Posterior cingulate gyrus (tissue), 11 donors: ENCODE data around the gene ZNF813.
"Not testable (repeated sequence)": the region's sequence is repeated elsewhere in the genome, so short reads cannot be mapped to it uniquely, and the experiment has no call there.

ENCODE experiments used
- DNase-seq, 10 donors: peaks; one replicate each; pipeline versions ENCODE4 v3.0.0 to v3.0.0-alpha.2; 2020 to 2021; ENCODE audit warnings: mixed read lengths in 3 of 10
- intact Hi-C: fragments of 100-400 bp; cut with DNase I; formaldehyde crosslinking; loops from one replicate; pipeline ENCODE4 v1.15.1; 2023

The ZNF813 gene

DNA sequence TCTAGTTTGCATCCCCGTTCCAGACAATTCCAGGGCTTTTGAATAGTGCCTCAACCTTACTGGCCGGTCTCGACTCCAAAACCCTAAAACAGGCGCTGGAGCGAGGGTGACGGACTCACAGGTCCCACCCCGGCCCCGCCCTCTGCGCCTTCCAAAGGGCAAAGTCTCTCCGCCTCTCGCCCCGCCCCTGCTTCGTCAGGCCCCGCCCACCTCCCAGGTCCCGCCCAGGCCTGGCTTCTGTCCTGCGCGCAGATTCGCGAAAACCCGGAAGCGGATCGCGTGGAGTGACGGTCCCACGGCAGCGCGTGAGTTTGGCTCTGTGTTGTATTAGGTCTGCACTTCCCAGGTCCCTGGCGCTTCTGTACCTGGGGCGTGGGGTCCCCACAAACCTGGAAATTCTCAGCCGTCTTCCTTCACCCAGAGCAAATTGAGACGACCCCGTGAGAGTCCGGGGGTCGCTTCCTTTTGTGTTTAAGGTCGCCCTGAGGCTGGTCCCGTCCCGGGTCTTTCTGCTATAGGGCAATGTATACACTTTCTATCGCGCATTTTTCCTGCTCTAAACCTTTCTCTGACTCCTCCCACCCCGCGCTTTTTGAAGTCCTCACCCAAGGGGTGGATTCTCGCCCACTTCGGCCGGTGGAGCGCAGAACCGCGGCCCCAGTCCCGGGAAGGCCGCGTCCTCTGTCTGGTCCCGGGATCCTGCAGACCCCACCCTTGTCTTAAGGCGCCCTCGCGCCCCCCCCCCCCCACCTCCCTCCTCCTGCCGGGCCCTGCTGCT, at the start of gene ZNF813:
TSS of gene ZNF813 (plus strand) at position 249 of the 778 bp plus-strand sequence. CDS start 16,090 bp downstream, outside the sequence.
- DNase-seq = peak; percentile 80 to 99 (median 94)
- intact Hi-C loops = loop anchor here (1.0 to 2.0 kb wide), 3 partner anchors 37 to 71 kb away; partner anchors contain the start of gene ZNF761

- intact Hi-C loops, DNase-seq: not testable (repeated sequence)
Measured at GRCh38 chr19:53420520-53421315, 46.8 kb upstream of the ZNF813 start.

GRCh38 chr19:53422551-53422950, 45.0 kb upstream of the ZNF813 start:
- DNase-seq = no peak
- intact Hi-C loops = no loop called here

DNA sequence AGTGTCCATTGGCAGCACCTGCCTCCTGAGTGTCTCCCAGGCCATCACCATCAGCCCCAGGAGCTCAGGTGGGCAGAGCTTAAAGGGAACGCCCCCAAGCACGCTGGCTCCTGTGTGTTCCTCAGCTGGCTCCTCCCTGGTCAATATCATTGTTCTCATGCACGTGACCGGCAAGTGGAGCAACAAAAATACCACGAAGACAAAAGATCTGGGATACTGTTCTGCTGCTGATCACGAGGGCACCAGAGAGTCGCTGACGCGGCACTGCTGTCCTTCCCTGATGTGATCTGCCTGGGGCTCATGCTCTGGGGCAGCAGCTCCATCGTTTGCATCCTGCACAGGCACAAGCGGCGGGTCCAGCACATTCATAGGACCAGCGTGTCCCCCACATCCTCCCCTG, 44.5 kb upstream of the ZNF813 start:
- DNase-seq = peak in 4 of 10 donors; percentile 3 to 86 (median 50)
- intact Hi-C loops = not testable (repeated sequence)

DNA sequence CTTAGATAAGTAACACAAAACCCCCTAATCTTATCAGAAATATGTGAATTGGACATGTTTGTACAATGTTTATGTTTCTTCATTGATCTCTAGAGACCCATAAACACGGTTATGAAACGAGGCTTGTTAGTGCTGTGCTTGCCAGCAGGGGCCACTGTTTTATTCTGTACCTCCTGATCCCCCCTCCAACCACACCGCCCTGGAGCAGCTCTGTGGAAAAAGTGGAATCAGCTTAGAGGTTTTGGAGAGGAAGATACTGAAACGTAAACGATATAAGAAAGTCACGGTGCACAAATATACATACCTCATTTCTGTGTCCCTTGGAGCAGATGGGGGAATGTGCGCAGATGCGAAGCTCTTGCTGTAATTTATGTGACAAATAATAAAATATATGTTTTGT, 43.9 kb upstream of the ZNF813 start:
- intact Hi-C loops = loop anchor here (2.0 kb wide), 1 partner anchor 29 kb away; the partner anchor contains the start of gene ZNF765
- peak in 4 of 10 donors; percentile 17 to 84 (median 32) for DNase-seq

DNA sequence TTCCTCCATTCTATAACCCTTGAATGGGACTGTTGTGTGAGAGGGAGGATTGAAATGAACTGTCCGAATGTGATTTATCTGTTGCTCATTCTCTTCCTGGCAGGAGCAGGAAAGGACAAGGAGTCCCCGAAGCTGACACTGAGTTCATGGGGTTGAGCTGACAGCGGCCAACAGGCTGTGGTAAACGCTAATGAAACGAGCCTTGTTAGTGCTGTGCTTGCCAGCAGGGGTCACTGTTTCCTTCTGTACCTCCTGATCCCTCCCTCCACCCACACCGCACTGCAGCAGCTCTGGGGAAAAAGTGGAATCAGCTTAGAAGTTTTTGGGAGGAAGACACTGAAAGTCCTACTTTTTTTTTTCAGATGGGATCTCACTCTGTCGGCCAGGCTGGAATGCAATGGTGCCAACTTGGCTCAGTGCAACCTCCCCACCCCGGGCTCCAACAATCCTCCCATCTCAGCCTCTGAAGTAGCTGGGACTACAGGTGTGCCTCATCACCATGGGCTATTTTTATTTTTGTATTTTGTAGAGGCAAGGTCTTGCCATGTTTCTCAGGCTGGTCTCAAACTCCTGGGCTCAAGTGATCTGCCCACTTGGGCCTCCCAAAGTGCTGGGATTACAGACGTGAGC, 42.5 kb upstream of the ZNF813 start:
- intact Hi-C loops = loop anchor here (2.0 to 5.0 kb wide), 2 partner anchors 30 to 87 kb away; partner anchors contain the start of gene ZNF765
- peak; percentile 45 to 95 (median 76) for DNase-seq

- intact Hi-C loops = loop anchor here (2.0 kb wide), 1 partner anchor 35 kb away; the partner anchor contains the start of gene ZNF813
Measured at GRCh38 chr19:53431399-53432087, 36.0 kb upstream of the ZNF813 start, which contains the start of gene ZNF761. Gene ZNF761, plus strand, starts transcription at chr19:53431984. Its CDS starts 15,285 bp downstream, at chr19:53447269.

GRCh38 chr19:53432088-53432661, 35.4 kb upstream of the ZNF813 start:
- intact Hi-C loops = no loop called here
- DNase-seq = peak in 6 of 10 donors; percentile 15 to 88 (median 17)

More at GRCh38 chr19:53431399-53432087, 36.0 kb upstream of the ZNF813 start, which contains the start of gene ZNF761:
- DNase-seq = peak; percentile 88 to 99 (median 94)

GRCh38 chr19:53443809-53444208, 23.7 kb upstream of the ZNF813 start:
- DNase-seq, intact Hi-C loops: not testable (repeated sequence)

DNA sequence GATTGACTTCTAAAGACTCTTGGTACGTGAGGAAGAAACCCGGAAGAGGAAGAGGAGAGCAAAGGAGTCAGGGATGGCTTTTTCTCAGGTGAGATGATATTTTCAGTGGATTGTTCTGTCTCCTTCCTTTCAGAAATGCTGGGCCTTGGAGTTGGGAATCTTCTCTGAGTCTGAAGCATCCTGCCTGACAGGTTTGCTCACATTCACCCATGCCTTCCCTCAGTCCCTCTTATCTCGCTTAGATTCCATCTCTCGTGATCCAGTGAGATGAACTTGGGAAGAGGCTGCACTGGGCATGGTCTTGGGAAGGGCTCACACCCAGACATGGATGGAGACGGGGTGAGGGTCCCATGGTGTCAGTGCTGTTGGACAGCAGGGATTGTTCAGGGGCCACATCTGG, 20.3 kb upstream of the ZNF813 start:
- intact Hi-C loops, DNase-seq: not testable (repeated sequence)

DNA sequence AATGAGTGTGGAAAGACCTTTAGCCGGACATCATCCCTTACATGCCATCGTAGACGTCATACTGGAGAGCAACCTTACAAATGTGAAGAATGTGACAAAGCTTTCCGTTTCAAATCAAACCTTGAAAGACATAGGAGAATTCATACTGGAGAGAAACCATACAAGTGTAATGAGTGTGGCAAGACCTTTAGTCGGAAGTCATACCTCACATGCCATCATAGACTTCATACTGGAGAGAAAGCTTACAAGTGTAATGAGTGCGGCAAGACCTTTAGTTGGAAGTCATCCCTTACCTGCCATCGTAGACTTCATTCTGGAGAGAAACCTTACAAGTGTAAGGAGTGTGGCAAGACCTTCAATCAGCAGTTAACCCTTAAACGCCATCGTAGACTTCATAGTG, 11.7 kb upstream of the ZNF813 start:
- intact Hi-C loops = no loop called here
- DNase-seq = no peak

GRCh38 chr19:53460131-53460721, 7.3 kb upstream of the ZNF813 start:
- DNase-seq, intact Hi-C loops: not testable (repeated sequence)

GRCh38 chr19:53461866-53462265, 5.7 kb upstream of the ZNF813 start:
- intact Hi-C loops = no loop called here
- DNase-seq = no peak

GRCh38 chr19:53462861-53463260, 4.7 kb upstream of the ZNF813 start:
- peak in 2 of 10 donors; percentile 2 to 15 for DNase-seq
- intact Hi-C loops = no loop called here

DNA sequence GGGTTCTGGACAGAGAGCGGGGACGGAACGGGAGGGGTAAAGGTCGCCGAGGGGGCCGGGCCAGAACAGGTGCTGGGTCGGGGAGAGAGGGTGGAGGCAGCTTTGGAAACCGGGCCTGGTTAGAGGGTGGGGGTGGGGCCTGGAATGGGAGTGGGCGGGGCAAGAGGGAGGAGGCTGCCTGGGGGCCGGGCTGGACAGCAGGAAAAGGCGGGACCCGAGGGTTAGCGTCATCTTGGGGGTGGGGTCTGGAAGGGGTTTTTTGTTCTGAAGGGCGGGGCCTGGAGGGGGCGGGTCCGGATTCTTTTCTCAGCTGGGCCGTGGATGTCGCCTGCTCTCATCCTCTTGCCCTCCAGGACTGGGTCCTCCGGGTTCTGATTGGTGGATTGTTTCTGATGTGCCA, 4.3 kb upstream of the ZNF813 start:
- intact Hi-C loops = no loop called here
- DNase-seq = peak; percentile 45 to 96 (median 84)

DNA sequence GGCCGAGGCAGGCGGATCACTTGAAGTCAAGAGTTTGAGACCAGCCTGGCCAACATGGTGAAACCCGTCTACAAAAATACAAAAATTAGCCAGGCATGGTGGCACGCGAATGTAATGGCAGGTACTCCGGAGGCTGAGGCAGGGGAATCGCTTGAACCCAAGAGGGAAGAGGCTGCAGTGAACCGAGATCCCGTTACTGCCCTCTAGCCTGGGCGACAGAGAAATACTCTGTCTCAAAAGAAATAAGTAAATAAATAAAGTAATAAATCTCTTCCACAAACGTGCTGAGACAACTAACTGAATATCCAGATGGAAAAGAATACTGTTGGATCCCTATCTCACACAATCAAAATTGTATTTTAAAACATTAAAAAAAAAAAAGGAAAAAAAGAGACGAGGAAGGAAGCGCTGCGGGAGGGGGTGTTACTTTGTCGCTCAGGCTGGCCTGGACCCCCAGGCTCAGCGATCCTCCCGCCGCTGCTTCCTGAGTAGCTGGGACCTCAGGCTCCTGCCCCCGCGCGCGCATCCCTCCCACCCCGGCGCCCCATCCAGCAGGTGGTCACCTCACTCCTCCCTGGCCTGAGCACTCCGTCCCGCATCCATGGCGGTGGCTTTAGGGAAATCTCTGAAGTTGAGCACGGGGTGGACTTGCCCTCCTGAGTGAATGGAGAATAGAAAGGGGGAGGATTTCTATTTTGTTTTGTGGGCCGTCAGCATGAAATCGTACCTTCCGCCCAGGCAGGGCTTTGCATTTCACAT, 628 bp upstream of the ZNF813 start:
- DNase-seq = peak in 2 of 10 donors; percentile 9 to 61
- intact Hi-C loops = loop anchor here (1.0 to 2.0 kb wide), 2 partner anchors 36 to 53 kb away; partner anchors contain the start of gene ZNF761

DNA sequence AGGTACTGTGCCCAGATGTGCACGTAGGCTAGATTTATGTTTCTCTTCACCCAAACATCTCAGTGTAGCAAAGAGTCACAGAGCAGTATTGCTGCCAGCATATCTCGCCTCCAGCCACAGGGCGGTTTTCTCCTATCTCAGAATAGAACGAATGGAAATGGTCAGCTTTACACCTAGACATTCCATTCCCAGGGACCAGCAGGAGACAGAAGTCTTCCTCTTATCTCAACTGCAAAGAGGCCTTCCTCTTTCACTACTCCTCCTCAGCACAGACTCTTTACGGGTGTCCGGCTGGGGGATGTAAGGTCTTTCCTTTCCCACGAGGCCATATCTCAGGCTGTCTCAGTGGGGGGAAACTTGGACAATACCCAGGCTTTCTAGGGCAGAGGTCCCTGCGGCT, 1.1 kb downstream of the ZNF813 start:
- not testable (repeated sequence) for DNase-seq
- intact Hi-C loops = loop anchor here (2.0 kb wide), 1 partner anchor 72 kb away; no protein-coding TSS in a partner anchor

- DNase-seq = no peak
Measured at GRCh38 chr19:53471916-53472315, 4.4 kb downstream of the ZNF813 start.

More at GRCh38 chr19:53471916-53472315, 4.4 kb downstream of the ZNF813 start:
- intact Hi-C loops = no loop called here
